HG02943 (cell line): ENCODE data around the gene TMEM63A.
"Not testable (repeated sequence)": the region's sequence is repeated elsewhere in the genome, so short reads cannot be mapped to it uniquely, and the experiment has no call there.

ENCODE experiments used
- ATAC-seq: cut with Tn5 transposase; IDR thresholded peaks from one replicate; pipeline ENCODE4 v1.9.1; 2021; ENCODE audit warnings: mild to moderate bottlenecking, low read depth, moderate library complexity; ENCODE audit not compliant: unreplicated experiment

Gene TMEM63A

GRCh38 chr1:225806736-225807135 lies 75.4 kb downstream of the TMEM63A start:
- ATAC-seq, result not testable (repeated sequence)

GRCh38 chr1:225806249-225806648 lies 75.9 kb downstream of the TMEM63A start:
- no peak for ATAC-seq

- not testable (repeated sequence) for ATAC-seq
Measured at GRCh38 chr1:225801146-225801545, 81.0 kb downstream of the TMEM63A start.

GRCh38 chr1:225796097-225796496 lies 86.1 kb downstream of the TMEM63A start:
- not testable (repeated sequence) for ATAC-seq
